Gastroesophageal sphincter (tissue), 3 donors: ENCODE data around the gene TFF3.

ENCODE experiments used
- CTCF ChIP-seq, 4 experiments: fragments of 200-600 bp in 2 of 4; fragments of 450-650 bp in 2 of 4; sonication (generic) in 1 of 4; IDR thresholded peaks; one replicate each; pipeline ENCODE4 v1.5.1; 2017 to 2019; ENCODE audit warnings: antibody characterized with exemption in 4 of 4, mild to moderate bottlenecking in 2 of 4, moderate library complexity in 2 of 4
- POLR2A ChIP-seq, 2 donors: fragments of 450-650 bp; IDR thresholded peaks; one replicate each; pipeline ENCODE4 v1.6.1; 2017; ENCODE audit warnings: antibody characterized with exemption in 2 of 2, mild to moderate bottlenecking in 2 of 2, moderate library complexity in 1 of 2

GRCh38 chr21:42302076-42302650 is 13.0 kb downstream of the TFF3 start:
- no peak for TF ChIP-seq CTCF (IDR thresholded peaks at IDR 0.05)
- TF ChIP-seq POLR2A (IDR thresholded peaks at IDR 0.05): no peak
